DMS153 (cell line): ENCODE results near the gene PRPS1L1.

ENCODE experiments used
- DNase-seq: peaks from one replicate; lab custom pipeline; 2025; lab: John Stamatoyannopoulos, UW

The PRPS1L1 gene

DNA sequence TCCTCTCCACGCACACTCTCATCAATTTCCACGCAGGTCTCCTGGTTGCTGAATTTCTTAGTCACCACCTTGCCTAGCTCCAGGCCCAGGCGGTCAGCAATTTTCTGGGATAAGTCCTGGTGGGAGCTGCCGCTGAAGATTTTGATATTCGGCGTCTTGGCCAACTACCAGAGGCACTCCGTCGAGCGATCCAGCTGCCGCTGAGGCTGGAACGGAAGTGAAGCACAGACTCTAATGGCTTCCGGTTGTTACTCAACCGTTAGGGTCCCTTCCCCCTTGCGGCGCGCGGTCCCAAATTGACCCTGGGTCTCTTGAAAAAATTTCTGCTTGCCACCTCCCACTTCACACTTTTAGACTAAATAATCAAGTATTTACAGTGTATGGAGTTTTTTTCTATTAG lies at the start of gene PRPS1L1:
Gene PRPS1L1, minus strand, starts transcription at position 219 of the 400 bp plus-strand sequence.
- DNase-seq: no peak

DNA sequence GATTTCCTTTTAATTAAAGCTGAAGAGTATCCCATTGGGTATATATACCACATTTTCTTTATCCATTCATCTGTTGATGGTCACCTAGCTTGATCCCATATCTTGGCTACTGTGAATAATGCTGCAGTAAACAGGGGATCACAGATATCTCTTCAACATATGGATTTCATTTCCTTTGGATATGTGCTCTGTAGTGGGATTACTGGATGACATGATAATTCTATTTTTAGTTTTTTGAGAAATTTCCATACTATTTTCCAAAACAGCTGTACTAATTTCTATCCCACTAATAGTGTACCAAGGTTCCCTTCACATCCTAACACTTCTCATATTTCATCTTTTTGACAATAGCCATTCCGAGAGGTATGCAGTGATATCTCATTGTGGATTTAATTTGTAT lies 48.8 kb upstream of the PRPS1L1 start:
- no peak for DNase-seq

DNA sequence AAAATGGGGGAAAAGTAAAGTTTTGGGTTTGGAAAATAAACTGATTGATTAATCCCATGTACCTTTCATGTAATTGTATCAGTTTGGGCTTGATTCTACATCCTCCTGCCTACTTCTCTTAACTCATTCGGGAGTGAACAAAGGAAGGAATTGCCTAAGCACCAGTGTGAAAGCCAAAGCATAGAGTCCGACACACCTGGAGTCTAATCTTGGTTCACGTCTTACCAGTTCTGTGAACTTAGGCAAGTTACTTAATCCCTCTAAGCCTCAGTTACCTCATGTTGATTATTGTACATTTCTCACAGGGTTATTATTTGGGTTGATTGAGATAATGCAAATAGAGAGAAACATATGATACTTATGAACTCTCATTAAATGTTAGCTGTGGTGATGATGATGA lies 41.1 kb upstream of the PRPS1L1 start:
- DNase-seq: no peak

DNA sequence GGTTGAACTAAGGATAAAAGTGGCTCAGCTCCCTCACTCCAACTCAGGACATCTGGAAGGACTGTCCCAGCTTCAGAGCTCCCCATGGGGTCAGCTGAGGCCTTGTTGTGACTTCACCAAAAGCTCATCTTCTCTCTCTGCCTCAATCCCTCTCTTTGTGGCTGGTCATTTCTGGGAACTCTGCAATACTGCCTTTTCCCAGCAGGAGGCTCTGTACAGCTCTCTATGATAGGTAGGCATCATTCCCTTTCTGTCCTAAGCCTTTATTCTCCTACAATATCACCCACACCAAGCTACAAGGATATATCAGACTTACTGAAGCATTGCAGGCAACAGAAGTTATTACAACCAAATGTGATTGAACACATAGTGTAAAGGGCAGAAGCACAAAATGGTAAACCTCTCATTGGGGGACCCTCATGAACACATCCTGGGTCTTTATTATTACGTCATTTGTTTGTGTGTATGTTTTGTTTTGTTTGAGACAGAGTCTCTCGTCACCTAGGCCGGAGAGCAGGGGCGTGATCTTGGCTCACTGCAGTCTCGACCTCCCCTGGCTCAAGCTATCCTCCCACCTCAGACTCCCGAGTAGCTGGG lies 36.7 kb upstream of the PRPS1L1 start:
- DNase-seq: peak; percentile 31

DNA sequence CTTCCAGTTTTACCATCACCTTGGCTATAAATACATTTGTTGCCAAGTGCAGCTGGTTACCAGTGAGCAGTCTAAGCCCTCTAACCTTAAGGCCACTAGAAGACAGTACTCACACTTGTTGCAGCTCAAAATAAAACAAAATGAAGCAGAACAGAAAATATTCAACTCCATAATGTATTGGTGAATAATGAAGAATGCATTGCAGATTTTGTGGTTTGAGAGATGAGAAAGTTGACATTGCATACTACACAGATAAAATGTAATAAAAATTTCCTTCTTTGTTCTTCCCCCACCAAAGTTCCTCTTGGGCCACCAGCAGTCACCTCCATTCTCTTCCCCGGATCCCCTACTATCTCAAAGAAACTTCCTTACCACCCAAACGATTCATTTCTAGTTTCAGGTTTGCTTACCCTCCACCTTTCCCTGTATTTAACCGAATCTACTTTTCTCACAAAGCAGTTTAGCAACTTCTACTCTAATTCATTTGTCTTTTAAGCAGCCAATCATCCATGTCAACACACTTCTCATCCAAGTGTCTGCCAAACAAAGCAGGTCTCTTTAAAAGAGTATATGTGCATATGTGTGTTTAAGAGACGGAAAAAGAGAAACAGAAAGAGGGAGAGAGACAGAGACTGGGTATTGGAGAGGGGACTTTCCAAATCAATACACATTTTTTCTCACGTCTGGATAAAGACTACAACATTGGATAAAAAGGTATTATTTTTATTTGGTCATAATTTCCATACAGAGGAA lies 35.7 kb upstream of the PRPS1L1 start:
- DNase-seq: no peak

DNA sequence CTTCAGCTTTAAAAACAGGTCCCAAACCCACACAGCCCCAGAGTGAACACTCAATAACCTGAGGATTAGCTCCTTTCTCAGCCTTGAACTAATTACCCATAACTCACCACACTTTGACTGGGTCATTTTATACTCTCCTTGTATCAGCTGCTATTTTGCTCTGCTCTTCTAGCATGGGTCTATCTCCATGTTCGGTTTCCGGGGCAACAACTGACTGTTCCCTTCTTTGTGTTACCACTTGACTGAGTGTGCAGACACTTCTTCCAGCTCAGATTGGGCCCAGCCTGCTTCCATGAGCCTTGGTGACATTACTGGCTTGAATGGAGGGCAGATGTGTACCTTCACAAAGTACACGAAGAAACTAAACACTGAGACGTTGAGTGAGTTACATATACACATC lies 31.5 kb upstream of the PRPS1L1 start:
- no peak for DNase-seq

DNA sequence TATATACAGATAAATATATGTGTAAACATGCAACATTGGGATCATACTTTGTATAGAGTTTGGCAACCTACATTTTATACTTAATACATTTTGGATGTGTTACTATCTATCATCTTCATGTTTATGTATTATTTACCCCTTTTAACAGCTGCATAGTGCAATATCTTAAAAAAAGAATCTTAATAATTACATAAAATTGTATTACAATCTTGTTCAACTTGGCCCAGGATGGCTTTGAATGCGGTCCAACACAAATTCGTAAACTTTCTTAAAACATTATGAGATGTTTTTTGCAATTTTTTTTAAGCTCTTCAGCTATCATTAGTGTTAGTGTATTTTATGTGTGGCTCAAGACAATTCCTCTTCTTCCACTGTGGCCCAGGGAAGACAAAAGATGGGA lies 26.3 kb upstream of the PRPS1L1 start:
- no peak for DNase-seq

DNA sequence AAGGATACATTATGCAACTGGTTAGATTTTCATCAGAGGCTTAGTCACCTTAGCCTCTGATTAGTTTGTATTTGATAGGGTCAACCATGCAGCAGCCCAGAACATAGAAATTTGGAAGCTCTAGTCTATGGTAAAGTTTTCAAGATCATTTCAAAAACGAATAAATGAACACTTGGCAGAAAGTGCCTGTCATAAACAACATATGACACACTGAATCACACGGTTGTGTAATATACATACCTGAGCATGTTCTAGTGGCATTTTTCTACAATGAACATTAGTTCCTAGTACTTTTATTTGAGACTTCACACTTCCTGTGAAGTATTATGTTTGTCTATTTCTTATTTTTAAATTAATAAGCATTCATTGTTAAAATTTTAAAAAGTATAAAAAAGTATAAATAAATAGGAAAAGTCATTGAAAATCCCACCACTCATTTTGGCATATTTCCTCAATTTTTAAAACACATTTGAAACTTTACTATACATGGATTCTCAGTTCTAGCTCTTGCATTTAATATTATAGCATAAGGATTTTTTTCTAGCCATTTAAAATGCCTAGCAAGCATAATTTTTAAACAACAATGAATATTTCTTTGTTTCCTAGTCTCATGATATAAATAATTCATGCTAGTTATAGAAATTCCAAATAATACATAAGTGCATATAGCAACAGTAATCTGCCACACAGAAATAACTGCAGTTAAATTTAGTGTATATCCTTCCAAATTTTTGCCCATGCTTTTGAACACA lies 25.7 kb upstream of the PRPS1L1 start:
- no peak for DNase-seq

DNA sequence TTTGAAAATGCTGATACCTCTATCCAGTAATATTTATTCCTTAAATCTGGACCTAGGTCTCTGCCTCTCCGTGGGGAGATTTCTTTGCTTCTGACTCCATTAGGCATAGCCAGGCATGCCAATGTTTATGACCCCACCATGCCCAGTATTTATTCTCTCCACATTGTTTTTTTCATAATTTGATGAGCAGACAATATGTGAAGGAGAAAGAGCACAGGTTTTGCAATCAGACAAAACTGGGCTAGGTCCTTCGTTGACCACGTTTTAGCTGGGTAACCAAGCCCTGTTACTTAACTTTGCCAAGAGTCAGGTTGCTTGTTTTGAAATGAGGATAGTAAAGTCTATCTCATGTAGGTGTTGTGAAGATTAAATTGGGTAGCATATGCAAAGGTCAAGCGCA lies 21.6 kb upstream of the PRPS1L1 start:
- no peak for DNase-seq

DNA sequence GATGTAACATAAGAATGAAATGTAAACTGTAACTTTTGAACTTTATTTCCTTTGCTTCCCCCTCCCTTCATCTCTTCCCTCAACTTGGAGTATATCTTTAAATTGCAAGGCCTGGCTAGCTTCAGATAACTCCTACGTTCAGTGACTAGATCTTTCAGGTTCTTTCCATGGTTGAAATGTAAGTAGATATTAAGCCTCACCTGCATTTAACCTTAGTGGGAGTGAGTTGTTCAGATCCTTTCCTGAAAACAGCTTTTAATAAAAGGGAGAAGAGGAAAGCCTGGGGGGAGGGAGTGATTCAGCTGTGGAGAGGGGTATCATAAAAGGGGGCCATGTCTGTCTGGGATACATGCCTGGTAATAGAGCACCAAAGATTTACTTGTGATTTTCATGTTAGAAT lies 19.0 kb upstream of the PRPS1L1 start:
- no peak for DNase-seq

DNA sequence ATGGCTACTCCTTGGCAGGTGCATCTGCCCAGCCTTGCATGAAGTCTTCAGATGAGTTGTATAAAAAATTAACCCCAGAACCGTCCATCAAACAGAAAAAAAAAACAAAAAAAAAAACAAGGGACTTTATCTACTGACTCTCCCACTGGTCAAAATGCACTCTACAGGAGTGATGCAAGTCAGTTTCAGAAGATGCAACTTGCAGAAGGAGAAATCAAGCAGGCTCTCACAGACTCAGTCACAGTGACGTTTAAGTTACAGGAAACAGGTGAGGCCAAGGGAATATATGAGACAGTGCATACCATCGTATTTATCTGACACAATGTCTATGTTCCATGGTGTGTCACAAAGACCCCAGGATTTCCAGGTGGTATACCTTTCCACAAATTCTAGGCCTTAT lies 17.5 kb upstream of the PRPS1L1 start:
- no peak for DNase-seq

DNA sequence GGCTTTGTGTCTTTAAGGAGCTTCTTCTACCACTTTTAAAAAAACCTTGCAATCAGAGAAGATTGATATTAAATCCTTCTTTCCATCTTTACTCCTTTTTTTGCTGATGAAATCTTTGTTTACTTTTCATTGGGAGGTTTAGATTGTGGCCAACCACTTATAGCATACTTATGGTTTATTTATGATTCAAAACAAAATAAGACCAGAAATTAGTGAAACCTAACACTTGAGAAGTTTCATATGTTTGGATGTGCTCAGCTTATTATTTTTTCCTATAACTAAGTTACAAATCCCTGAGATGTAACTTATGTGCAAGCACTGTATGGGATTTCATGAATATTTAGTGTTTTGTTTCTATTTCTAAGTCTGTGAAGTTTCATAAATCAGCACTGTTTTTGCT lies 13.5 kb upstream of the PRPS1L1 start:
- no peak for DNase-seq

DNA sequence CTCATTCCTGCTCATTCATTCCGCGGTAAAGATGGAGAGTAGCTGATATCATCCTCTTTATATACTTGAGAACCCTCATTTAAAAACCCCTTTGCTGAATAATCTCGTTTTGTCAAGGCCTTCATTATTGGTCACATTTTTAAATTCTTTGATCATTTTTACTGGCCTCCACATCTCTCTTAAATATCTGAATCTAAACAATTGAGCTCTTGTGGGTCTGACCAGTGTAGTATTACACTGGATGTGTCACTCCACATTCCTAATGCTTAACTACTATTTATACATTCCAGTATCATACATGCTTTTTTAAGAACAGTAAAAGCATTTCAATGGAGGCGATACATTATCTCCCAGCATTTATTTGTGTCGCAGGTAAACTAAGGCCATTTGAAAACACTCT lies 12.6 kb upstream of the PRPS1L1 start:
- DNase-seq: no peak

DNA sequence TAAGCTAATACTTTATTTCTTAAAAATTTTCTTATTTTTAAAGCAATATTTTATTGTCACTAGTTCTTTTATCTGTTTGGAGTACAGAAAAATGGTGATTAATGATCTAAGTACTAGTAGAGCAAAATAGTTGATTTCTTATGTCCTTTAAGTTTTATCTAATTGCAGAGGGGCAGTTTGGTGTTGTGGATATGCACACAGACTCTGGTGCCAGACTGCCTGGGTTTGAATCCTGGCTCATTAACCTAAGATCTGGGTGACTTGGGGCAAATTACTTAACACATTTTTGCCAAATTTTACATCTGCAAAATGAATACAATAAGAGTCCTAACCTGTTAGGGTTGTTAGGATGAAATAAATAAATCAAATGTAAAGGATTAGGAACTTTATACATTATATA lies 10.7 kb upstream of the PRPS1L1 start:
- no peak for DNase-seq

DNA sequence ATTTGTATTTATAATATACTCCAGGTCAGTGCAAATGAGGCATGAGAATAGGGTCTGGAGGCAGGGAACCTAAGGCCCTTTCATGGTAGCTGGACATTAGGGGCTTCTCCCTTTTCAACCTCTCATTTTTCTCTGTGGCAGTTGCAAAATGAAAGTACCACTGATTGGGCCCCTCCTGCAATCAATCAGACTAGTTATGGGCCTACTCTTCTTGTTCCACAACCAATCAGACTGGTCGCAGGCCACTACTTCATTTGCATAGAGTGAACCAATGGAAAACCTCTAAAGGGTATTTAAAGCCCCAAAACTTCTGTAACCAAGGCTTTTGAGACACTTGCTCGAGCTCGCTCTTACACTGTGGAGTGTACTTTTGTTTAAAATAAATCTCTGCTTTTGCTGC lies 10.0 kb upstream of the PRPS1L1 start:
- DNase-seq: no peak

DNA sequence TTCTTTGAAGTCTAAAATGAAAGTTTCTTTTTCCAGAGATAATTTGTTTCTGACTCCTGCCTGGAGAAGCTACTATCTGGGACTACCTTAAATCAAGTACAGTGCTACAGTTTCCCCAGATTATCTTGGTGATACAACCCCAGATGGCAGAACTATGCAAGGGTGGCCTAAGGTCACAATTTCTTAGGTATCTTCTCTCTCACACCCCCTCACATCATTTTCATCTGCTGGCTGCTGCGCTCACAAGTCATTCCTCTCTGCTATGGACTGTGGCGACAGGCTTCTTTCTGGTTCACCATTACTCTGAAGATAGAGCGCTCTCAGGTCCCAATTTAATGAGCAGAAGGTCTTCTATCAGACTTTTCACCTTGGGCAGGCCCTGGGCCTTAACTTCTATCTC lies 9.1 kb upstream of the PRPS1L1 start:
- DNase-seq: no peak

DNA sequence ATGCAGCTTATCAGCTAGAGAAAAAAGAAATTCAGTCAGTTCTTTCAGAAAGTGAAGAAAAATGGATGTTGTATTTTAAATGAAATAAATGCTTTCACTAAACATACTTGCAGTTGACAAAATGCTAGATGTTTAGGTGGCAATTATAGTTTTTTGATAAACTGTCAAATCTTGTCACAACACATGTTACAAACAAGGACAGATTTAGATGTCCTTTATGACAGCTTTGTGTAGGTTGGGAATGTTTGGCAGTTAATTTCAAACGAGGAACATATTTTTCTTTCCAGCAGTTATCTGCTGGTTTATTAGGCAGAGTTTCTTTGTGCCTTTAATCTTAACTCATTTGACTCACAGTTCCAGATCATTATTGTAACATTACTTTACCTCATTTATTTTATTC lies 3.1 kb upstream of the PRPS1L1 start:
- no peak for DNase-seq

DNA sequence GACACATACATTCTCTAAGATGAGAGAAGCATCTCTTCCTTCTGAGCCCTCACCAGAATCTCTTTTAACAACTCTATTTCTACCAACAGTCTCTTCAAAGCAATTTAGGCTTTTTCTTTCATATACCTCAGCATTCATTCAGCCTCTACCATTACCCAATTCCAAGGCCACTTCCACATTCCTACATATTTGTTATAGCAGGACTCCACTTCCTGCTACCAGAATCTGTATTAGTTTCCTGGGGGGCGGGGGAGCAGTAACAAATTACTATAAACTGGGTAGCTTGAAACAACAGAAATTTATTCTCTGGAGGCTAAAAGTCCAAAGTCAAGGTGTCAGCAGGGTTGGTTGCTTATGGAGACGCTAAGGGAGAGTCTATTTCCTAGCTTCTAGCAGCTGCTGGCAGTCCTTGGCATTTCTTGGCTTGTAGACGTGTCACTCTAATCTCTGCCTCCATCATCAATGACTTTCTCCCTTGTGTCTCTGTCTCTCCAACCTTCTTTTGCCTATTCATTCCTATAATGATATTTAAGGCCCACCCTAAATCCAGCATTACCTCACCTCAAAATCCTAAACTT lies 7.4 kb downstream of the PRPS1L1 start:
- DNase-seq: no peak

DNA sequence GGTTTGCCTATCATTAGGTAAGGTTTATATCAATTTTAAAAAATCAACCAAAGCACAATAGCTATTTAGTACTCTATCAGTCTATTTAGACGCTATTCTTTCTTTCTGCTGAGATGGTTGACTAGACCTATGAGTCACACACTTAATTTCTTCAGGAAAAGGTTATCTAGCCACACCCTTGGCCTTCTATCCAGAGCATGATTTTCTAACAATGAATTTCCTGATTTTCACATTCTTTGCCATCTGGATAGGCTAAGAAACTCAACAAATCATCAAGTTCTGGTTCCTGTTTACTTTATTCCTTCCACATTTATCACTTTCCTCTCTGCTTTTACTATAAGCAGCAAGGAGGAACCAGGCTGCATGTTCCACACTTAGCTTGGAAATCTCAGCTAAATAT lies 8.1 kb downstream of the PRPS1L1 start:
- no peak for DNase-seq

DNA sequence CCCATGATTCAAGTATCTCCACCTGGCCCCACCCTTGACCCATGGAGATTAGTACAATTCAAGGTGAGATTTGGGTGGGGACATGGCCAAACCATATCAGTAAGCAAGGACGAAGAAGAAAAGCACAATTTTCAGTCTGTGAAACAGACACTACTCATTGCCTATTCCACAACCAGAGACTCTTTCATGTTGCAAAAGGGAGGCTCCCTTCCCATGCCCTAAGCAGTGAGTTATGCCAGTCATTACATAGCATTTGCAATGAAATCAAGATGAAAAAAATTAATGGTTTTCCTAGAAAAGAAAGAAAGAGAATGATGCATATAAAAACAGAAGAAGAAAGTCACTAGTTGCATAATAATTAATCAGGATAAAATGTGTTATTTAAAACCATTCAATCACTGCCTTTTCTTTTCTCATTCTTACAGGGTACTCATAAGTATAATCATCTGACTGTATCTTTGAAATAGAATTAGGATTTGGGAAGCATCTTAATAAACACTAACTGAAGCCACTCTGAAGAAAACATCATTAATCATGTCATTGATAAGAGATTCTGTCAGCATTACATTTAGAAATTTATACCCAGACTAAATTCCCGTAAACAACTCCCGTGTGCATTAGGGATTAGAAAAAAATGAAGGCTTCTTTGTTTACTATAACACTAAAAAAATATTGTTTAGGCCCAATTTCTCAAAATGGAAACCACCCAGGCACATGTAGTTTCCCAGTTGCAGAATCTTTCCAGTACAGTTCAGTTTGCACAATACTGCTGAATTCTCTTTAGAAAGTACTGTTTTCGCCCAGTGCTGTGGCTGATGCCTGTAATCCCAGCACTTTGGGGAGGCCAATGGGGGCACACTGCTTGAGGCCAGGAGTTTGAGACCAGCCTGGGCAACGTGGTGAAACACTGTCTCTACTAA lies 9.1 kb downstream of the PRPS1L1 start:
- no peak for DNase-seq

DNA sequence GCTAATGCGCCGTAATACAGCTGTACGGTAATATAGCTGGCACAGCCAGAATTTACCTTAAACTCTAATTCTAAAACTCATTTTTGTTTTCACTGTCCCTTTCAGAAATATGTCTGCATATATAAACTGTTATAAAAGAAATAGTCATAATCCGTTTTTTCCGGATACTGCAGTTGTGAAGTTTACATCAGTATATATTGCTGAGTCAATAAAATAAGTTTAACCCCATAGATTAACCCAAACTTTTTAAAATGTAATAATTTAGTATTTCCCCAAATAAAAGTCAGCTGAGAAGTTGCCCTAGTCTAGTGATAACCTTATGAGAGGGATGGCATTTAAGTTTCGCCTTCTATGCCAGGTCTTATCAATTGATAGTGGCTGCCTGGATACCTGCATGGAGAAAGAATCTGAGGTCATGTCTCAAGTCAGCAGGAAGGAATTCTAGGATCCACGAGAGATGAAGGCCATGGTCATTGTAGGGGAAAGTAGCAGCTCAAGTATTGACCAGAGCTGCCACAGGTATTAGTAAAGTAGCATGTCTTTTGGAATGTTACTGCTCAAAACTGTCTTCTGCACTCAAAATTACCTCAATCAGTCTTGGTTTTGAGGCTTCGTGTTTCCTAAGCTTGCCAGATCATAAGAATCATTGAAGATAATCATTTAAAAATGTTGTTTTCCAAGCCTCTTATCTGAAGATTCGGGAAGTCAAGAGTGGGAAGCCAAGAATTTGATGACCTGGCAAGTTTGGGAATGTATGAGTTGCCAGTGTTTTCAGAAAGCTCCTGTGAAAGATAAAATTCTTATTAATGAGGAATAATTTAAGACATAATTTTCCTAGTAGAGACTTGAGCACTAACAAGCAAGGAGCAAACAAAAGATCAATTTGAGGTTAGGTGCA lies 10.8 kb downstream of the PRPS1L1 start:
- DNase-seq: no peak
